Raji (cell line): Measurements from ENCODE around the gene YY1AP1.
A peak's percentile ranks its signal among the peaks of the same experiment; 100 is the strongest.

Experiments
- POLR2A ChIP-seq: IDR thresholded peaks from 2 replicates; pipeline ENCODE4 v1.6.1; 2011; ENCODE audit warnings: low read depth, low read length, control low read depth; ENCODE audit not compliant: insufficient read depth

The YY1AP1 gene, protein sequence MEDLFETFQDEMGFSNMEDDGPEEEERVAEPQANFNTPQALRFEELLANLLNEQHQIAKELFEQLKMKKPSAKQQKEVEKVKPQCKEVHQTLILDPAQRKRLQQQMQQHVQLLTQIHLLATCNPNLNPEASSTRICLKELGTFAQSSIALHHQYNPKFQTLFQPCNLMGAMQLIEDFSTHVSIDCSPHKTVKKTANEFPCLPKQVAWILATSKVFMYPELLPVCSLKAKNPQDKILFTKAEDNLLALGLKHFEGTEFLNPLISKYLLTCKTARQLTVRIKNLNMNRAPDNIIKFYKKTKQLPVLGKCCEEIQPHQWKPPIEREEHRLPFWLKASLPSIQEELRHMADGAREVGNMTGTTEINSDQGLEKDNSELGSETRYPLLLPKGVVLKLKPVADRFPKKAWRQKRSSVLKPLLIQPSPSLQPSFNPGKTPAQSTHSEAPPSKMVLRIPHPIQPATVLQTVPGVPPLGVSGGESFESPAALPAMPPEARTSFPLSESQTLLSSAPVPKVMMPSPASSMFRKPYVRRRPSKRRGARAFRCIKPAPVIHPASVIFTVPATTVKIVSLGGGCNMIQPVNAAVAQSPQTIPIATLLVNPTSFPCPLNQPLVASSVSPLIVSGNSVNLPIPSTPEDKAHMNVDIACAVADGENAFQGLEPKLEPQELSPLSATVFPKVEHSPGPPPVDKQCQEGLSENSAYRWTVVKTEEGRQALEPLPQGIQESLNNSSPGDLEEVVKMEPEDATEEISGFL

DNA sequence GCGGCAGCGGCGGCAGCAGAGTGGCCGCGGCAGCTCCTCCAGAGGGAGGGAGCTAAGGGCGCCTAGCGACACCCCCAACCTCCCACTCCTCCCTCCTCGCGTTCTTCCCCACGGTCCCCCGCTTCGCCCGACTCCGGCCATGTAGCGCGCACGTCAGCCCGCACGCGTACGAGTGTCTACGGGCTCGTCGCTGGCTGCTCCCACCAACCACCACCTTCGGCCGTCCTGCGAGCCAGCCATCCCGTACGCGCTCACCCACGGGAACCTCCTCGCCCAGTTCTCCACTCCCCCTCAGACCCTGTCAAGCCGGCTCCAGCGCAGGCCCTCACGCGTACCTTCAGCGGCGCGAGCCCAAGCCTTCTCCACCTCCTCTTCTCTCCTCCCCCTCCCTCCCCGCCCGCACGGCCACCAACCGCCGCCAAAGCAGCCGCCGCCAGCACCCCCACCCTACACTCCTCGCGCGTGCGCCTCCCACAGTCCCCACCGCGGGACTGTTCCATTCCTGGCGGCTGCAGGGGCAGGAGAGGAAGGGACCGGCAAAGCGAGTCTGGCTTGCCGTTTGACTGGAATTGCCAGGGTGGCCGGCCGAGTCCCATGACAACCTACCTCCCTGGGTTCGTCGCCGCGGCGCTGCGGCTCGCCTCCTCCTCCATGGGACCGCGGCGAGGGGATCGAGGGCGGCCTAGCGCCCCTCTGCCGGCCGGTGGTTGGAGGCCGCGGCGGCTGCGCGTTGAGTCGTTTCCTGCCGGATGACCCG is at the start of gene YY1AP1:
YY1AP1 (minus strand) TSS at position 451 of the 757 bp plus-strand sequence. CDS start 8,338 bp downstream, outside the sequence.
- peak; percentile 67 for TF ChIP-seq POLR2A

DNA sequence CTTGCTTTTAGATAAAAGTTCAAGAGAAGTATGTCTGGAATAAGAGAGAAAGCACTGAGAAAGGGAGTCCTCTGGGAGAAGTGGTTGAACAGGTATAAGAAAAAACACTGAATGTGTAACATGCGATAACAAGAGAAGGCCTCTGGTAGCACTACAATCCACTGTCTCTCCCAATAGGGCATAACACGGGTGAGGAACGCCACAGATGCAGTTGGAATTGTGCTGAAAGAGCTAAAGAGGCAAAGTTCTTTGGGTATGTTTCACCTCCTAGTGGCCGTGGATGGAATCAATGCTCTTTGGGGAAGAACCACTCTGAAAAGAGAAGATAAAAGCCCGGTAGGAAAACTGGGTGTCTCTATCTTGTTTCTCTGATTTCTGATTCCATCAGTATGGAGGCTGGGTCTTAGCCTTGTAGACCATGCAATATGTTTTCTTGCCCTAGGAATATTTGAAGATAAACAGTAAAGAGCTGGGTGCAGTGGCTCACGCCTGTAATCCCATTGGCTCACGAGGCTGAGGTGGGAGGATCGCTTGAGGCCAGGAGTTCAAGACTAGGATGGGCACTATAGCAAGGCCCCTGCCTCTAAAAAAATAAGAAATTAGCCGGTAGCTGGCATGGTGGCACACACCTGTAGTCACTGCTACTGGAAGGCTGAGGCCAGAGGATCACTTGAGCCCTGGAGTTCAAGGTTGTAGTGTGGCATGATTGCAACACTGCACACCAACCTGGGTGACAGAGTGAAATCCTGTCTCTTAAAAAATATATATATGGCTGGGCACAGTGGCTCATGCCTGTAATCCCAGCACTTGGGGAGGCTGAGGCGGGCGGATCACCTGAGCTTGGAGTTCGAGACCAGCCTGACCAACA is 40.7 kb upstream of the YY1AP1 start:
- TF ChIP-seq POLR2A, result no peak

DNA sequence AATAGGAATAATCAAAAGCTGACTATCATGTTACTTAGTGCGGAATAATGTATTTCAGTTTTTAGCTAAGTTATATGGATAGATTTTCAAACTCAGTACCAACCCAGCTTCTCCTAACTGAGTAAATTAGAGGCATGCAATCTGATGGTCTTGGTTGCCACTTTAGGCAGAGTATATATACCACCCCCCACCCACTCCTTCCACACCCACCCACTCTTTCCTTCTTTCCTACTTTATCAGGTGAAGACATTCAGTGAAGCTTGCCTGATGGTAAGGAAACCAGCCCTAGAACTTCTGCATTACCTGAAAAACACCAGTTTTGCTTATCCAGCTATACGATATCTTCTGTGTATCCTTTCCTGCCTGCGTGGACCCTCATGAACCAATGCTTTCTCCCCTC is 36.6 kb upstream of the YY1AP1 start:
- TF ChIP-seq POLR2A, result no peak

DNA sequence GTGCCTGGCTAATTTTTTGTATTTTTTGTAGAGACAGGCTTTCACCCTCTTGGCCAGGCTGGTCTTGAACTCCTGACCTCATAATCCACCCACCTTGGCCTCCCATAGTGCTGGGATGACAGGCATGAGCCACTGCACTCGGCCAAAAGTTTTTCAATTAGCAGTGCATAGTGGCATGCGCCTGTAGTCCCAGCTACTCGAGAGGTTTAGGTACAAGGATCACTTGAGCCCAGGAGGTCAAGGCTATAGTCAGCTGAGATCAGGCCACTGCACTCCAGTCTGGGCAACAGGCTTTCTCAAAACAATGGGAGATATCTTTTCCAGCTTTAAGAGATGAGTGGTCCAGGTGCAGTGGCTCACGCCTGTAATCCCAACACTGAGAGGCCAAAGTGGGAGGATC is 31.1 kb upstream of the YY1AP1 start:
- TF ChIP-seq POLR2A, result no peak

DNA sequence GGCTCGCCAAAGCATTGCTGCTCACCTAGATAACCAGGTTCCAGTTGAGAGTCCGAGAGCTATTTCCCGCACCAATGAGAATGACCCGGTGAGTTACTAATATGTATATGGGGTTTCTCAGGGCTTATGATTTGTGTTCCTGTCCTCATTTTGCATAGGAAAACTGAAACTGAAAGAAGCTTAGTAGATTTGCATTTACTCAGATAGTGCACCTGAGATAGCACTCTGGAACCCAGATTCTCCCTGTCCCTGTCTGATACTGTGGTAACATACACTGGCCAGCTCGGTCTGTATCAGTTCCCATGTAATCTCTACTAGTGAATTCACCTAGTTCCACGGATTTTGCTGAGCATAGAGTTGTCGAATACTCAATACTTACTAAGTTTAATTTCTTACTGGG is 28.5 kb upstream of the YY1AP1 start:
- TF ChIP-seq POLR2A, result no peak

DNA sequence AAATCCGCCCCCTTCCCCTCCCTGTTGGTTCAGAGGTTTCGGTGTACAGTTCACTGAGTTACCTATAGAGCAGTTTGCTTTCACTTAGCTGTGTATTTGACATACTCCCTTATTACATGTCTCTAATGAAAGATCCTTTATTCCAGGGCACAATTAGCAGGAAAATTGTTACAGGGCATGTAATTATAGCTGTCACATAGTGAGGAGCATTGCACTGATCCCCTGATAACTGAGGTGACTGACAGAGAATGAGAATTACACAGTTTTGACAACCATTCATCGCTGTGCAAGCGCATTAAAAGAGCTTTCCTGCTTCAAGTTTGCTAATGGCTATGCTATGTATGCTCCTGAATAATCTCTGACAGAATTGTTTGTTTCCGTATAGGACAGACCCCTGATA is 27.2 kb upstream of the YY1AP1 start:
- no peak for TF ChIP-seq POLR2A

DNA sequence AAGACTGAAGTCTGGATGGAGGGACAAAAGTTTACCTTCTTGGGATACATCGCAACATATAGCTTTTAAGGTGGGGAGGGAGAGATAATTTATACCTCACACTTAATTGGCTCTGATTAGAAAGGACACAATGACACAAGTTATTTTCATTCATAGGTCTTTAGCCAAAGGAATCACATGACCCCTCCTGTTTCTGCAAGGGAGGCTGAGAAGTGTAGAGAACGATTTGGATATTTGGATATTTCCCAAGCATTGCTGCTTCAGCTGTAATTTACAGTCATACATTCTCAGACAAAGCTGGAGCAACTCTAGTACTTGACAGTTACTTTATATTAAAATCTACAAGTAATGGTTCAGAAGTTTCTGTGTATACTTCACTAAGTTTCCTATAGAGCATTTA is 24.5 kb upstream of the YY1AP1 start:
- no peak for TF ChIP-seq POLR2A

DNA sequence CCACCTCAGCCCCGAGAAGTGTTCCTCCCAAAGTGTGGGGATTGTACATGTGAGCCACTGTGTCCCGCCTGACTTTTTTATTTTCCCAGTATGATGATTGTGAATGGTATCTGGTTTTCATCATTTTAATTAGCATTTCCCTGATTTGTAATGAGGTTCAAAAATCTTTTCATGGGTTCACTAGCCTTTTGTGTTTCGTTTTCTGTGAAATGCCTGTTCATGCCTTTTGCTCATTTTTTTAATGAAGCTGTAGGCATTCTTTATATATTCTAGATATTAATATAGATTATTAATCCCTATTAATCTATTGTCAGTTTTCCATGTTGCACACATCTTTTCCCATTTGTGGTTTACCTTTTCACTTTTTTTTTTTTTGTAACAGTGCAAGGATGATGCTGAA is 20.8 kb upstream of the YY1AP1 start:
- no peak for TF ChIP-seq POLR2A

DNA sequence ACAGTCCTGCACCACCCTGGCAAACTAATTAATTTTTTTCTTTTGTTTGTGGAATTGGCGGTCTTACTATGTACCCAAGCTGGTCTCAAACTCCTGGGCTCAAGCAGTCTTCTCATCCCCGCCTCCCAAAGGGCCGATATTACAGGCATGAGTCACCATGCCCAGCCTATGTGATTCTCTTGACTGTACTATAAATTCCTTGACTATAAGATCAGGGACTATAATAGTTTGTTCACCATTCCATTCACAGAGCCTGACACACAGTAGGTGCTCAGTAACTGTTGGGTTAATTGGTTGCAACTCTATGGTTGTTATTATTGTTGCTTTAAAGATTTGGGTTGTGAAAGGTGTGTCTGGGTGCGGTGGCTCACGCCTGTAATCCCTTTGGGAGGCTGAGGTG is 17.6 kb upstream of the YY1AP1 start:
- no peak for TF ChIP-seq POLR2A

DNA sequence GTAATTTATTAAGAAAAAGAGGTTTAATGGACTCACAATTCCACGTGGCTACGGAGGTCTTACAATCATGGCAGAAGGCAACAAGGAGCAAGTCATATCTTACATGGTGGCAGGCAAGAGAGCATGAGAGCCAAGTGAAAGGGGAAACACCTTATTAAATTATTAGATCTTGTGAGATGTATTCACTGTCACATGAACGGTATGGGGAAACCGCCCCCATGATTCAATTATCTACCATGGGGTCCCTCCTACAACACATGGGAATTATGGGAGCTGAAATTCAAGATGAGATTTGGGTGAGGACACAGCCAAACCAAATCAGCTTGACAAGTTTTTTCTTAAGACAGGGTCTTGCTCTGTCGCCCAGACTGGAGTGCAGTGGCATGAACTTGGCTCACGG is 14.6 kb upstream of the YY1AP1 start:
- no peak for TF ChIP-seq POLR2A

DNA sequence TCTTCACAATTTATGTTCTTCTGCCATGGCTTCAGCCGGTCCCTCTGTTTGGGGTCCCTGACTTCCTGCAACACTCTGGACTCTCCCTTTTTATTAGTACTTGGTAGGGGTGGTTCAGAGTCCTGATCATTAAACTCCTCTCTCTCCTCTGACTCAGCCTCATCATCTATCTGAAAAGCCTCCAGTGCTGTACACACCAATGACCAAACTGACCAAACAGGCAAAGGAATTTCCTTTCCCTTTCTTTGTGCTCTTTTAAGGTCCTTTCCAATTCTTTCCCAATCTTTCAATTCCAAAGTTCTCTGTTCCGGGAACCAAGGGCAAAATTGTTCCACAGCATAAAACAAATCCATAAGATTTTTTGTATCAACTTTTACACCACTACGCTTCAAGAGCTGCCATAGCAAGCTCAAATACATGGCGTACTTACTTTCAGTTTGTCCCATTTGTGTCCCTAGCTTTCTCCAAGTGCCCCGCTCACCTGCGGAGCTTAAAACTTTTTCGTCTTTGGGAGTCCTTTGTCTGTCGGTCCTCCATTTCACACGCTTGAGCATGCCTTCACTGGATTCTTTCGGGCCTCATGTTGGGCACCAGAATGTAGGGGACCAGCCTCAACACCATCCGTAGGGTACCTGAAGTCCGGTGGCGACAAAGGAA is 9.9 kb upstream of the YY1AP1 start:
- no peak for TF ChIP-seq POLR2A

DNA sequence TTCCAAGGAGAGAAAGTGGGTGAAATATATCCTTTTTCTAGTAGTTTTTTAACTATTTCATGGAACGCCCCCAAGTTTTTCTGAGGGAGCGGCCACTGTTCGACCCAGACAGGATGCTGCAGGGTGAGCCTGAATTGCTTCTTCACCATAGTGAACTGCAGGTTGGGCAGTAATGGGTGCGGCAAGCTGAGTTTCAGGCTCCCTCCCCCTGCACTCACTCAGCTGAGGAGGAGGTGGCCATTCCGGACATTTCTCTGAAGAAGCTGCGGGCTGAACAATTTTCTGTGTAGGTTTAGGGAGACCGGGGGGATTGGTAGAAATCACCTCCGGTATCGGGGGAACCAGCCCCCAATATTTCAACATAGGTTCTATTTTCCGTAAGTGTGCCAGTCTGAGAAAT is 8.5 kb upstream of the YY1AP1 start:
- no peak for TF ChIP-seq POLR2A

DNA sequence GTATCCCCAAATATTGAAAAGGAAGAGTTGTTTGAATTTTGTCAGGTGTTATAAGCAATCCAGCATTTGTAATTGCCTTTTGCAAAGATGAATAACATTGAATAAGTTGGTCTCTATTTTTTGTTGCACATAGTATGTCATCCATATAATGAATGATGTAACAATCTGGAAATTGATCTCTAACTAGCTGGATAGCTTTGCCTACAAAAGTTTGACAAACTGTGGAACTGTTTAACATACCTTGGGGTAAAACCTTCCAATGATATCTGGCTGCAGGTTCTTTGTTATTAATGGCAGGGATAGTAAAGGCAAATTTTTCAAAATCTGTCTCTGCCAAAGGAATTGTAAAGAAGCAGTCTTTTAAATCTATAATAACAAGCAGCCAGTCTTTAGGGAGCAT is 8.0 kb upstream of the YY1AP1 start:
- TF ChIP-seq POLR2A, result no peak

DNA sequence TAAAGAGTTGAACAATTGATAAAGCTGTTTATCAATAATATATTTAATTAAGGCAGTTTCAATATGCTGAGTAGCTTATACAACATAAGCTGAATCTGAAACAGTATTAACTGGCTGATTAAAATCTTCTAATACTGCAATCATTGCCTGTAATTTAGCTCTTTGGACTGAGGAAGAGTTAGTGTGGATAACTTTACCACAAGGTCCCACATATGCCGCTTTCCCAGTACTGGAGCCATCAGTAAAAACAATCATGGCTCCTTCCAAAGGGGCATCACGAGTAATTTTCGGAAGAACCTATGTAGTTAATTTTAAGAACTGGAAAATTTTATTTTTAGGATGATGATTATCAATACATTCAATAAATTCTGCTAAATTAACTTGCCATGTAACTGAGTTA is 7.0 kb upstream of the YY1AP1 start:
- no peak for TF ChIP-seq POLR2A
